ENCODE data around the gene NPNT.

DNA sequence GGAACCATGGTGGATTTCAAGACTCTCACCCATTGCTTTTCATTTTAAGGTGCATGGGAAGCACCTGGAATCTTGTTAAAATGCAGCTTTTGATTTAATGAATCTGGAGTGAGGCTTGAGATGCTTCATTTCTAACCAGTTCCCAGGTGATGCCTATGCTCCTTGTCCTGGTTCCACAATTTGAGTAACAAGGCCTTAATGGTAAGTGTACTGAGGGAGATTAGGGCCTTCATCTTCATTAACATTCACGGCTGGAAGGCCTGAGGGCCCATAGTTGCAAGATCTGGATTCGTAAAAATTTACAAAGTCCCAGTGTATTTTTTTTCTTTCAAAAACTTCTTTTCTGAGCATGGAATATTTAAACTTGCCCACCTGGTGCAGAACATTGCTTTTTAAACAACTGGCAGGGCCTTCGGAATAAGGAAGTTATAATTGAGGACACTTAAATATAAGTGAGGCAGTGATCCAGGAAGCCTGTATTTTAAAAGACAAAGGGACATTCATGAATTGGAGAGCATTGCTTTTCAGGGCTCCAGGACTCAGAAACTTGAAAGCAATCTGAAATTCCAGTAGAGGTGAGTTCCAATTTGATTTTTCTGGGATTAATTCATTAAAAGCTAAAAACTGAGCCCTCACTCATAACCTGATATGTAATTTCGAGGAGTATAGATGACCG is 77.8 kb downstream of the NPNT start:
- TF ChIP-seq POLR2AphosphoS5 (IDR thresholded peaks at IDR 0.05) (no peak), POLR2A (IDR thresholded peaks at IDR 0.05) (no peak)
- TF ChIP-seq, protein P1, sequence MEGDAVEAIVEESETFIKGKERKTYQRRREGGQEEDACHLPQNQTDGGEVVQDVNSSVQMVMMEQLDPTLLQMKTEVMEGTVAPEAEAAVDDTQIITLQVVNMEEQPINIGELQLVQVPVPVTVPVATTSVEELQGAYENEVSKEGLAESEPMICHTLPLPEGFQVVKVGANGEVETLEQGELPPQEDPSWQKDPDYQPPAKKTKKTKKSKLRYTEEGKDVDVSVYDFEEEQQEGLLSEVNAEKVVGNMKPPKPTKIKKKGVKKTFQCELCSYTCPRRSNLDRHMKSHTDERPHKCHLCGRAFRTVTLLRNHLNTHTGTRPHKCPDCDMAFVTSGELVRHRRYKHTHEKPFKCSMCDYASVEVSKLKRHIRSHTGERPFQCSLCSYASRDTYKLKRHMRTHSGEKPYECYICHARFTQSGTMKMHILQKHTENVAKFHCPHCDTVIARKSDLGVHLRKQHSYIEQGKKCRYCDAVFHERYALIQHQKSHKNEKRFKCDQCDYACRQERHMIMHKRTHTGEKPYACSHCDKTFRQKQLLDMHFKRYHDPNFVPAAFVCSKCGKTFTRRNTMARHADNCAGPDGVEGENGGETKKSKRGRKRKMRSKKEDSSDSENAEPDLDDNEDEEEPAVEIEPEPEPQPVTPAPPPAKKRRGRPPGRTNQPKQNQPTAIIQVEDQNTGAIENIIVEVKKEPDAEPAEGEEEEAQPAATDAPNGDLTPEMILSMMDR (IDR thresholded peaks at IDR 0.05): no peak

Data from breast epithelium (tissue), 3 donors.